H1 (cell line): ENCODE data around the gene ITSN1. TPM values are rescaled to one million over a fixed set of nuclear protein-coding genes. Genes with fewer than 3 reads are reported as not detected.

Experiments
- CTCF ChIA-PET: fragments of 300-600 bp; sonication (Branson Sonifier 250); formaldehyde crosslinking; loops from one replicate; lab custom pipeline; 2021; ENCODE audit not compliant: partially characterized antibody; lab: Charles Lee
- POLR2A ChIA-PET: fragments of 300-600 bp; sonication (Branson Sonifier 250); formaldehyde crosslinking; loops from one replicate; lab custom pipeline; 2021; ENCODE audit warnings: inconsistent platforms; ENCODE audit not compliant: partially characterized antibody; lab: Charles Lee
- DNase-seq, 2 experiments: peaks; one replicate each; pipeline versions ENCODE4 v3.0.0 to v3.0.0-alpha.2; 2010 to 2022; ENCODE audit warnings: low spot score in 2 of 2, low read depth in 1 of 2, mixed read lengths in 1 of 2
- FAIRE-seq: peaks from 2 replicates; lab custom pipeline; 2011; peaks lifted over from hg19 to GRCh38; lab: Jason Lieb, UNC
- H2AFZ ChIP-seq: 2 replicates; pipeline ENCODE4 v1.8.1; 2012; ENCODE audit warnings: low read length, inconsistent platforms
- H2AK5ac ChIP-seq: 2 replicates; pipeline ENCODE4 v1.6.1; 2013; ENCODE audit warnings: low read depth, low read length
- H2BK120ac ChIP-seq: replicated peaks from 2 replicates; pipeline ENCODE3; 2013; ENCODE audit warnings: low read depth, low read length, inconsistent platforms
- H2BK12ac ChIP-seq: 2 replicates; pipeline ENCODE4 v1.6.1; 2013; ENCODE audit warnings: low read depth, low read length
- H2BK15ac ChIP-seq: 2 replicates; pipeline ENCODE4 v1.6.1; 2013; ENCODE audit warnings: low read length
- H2BK20ac ChIP-seq: 2 replicates; pipeline ENCODE4 v1.6.1; 2013; ENCODE audit warnings: low read length
- H2BK5ac ChIP-seq: 2 replicates; pipeline ENCODE4 v1.6.1; 2013; ENCODE audit warnings: low read depth, low read length
- H3K14ac ChIP-seq: 2 replicates; pipeline ENCODE4 v1.6.1; 2013; ENCODE audit warnings: inconsistent platforms; ENCODE audit not compliant: insufficient read length
- H3K18ac ChIP-seq: 2 replicates; pipeline ENCODE4 v1.6.1; 2013; ENCODE audit warnings: low read length; ENCODE audit errors: extremely low read depth
- H3K23ac ChIP-seq: 2 replicates; pipeline ENCODE4 v1.6.1; 2013; ENCODE audit warnings: inconsistent platforms; ENCODE audit not compliant: insufficient read length
- H3K23me2 ChIP-seq: 2 replicates; pipeline ENCODE4 v1.6.1; 2013; ENCODE audit warnings: low read depth, low read length
- H3K27ac ChIP-seq: 2 replicates; pipeline ENCODE4 v1.6.1; 2011; ENCODE audit warnings: low read depth, low read length, inconsistent platforms
- H3K27me3 ChIP-seq, 4 experiments: replicated peaks in 1 of 4; 1 replicate in 1 of 4; 2 replicates in 3 of 4; pipeline versions ENCODE4 v1.6.1 to v1.8.1; 2011 to 2013; ENCODE audit warnings: low read length in 3 of 4, mild to moderate bottlenecking in 3 of 4, inconsistent platforms in 2 of 4, mixed read lengths in 2 of 4, moderate library complexity in 1 of 4; ENCODE audit not compliant: control insufficient read depth in 3 of 4, insufficient read depth in 3 of 4; ENCODE audit errors: extremely low read depth in 1 of 4
- H3K36me3 ChIP-seq, 4 experiments: 2 replicates each; pipeline versions ENCODE4 v1.6.1 to v1.8.1; 2011 to 2013; ENCODE audit warnings: mild to moderate bottlenecking in 4 of 4, low read length in 3 of 4, moderate library complexity in 2 of 4, control low read depth in 1 of 4, inconsistent platforms in 1 of 4; ENCODE audit not compliant: insufficient read depth in 4 of 4, control insufficient read depth in 2 of 4
- H3K4ac ChIP-seq: replicated peaks from 2 replicates; pipeline ENCODE3; 2013; ENCODE audit warnings: low read length, low read depth, mixed read lengths, inconsistent platforms; ENCODE audit not compliant: insufficient read length
- H3K4me1 ChIP-seq, 4 experiments: replicated peaks in 1 of 4; 1 replicate in 1 of 4; 2 replicates in 3 of 4; pipeline versions ENCODE4 v1.6.1 to v1.8.1; 2011 to 2013; ENCODE audit warnings: low read length in 3 of 4, inconsistent platforms in 2 of 4, mixed read lengths in 1 of 4; ENCODE audit not compliant: insufficient read depth in 4 of 4, control insufficient read depth in 3 of 4
- H3K4me2 ChIP-seq, 2 experiments: 2 replicates each; pipeline versions ENCODE4 v1.6.1 to v1.8.1; 2011 to 2013; ENCODE audit warnings: low read depth in 2 of 2, low read length in 2 of 2, control low read depth in 1 of 2, inconsistent platforms in 1 of 2, mild to moderate bottlenecking in 1 of 2; ENCODE audit not compliant: insufficient read depth in 1 of 2
- H3K4me3 ChIP-seq, 4 experiments: fragments of 200-600, 300-600 bp in 1 of 4; sonication (generic), shearing (Covaris generic), sonication (Bioruptor Twin) in 1 of 4; 2 replicates each; pipeline versions ENCODE4 v1.5.1 to v1.8.1; 2011 to 2016; ENCODE audit warnings: low read length in 4 of 4, low read depth in 3 of 4, control low read depth in 2 of 4, inconsistent platforms in 2 of 4, mild to moderate bottlenecking in 2 of 4, mixed read lengths in 1 of 4, moderate library complexity in 1 of 4; ENCODE audit not compliant: insufficient read depth in 2 of 4; ENCODE audit errors: extremely low read depth in 1 of 4
- H3K56ac ChIP-seq: replicated peaks from 2 replicates; pipeline ENCODE3; 2013; ENCODE audit warnings: low read depth, mild to moderate bottlenecking, mixed read lengths, low read length, inconsistent platforms; ENCODE audit not compliant: insufficient read length
- H3K79me1 ChIP-seq: 2 replicates; pipeline ENCODE4 v1.6.1; 2013; ENCODE audit warnings: low read depth, low read length, control low read depth
- H3K79me2 ChIP-seq, 2 experiments: 2 replicates each; pipeline versions ENCODE4 v1.6.1 to v1.8.1; 2012 to 2013; ENCODE audit warnings: low read length in 2 of 2, mild to moderate bottlenecking in 2 of 2, inconsistent platforms in 1 of 2; ENCODE audit not compliant: insufficient read depth in 2 of 2, control insufficient read depth in 1 of 2
- H3K9ac ChIP-seq, 4 experiments: replicated peaks in 1 of 4; 1 replicate in 1 of 4; 2 replicates in 3 of 4; pipeline versions ENCODE4 v1.6.1 to v1.8.1; 2011 to 2013; ENCODE audit warnings: low read depth in 3 of 4, low read length in 3 of 4, control low read depth in 2 of 4, mild to moderate bottlenecking in 2 of 4, moderate library complexity in 2 of 4, inconsistent platforms in 1 of 4; ENCODE audit errors: extremely low read depth in 1 of 4
- H3K9me3 ChIP-seq, 2 experiments: 2 replicates each; pipeline versions ENCODE4 v1.6.1 to v1.8.1; 2012 to 2013; ENCODE audit warnings: mild to moderate bottlenecking in 2 of 2, moderate library complexity in 2 of 2, control low read depth in 1 of 2, inconsistent platforms in 1 of 2, low read depth in 1 of 2, low read length in 1 of 2, mixed read lengths in 1 of 2; ENCODE audit not compliant: insufficient read depth in 2 of 2
- H4K20me1 ChIP-seq, 2 experiments: replicated peaks in 1 of 2; 2 replicates each; pipeline versions ENCODE3 to v1.8.1; 2011 to 2013; ENCODE audit warnings: inconsistent platforms in 2 of 2, low read length in 2 of 2, mild to moderate bottlenecking in 1 of 2; ENCODE audit not compliant: insufficient read depth in 2 of 2, control insufficient read depth in 1 of 2
- H4K5ac ChIP-seq: 2 replicates; pipeline ENCODE4 v1.6.1; 2013; ENCODE audit warnings: low read length, low read depth, mixed read lengths, inconsistent platforms; ENCODE audit not compliant: insufficient read length
- H4K8ac ChIP-seq: 2 replicates; pipeline ENCODE4 v1.8.0; 2013; ENCODE audit warnings: mild to moderate bottlenecking, moderate library complexity, low read length, inconsistent platforms; ENCODE audit not compliant: insufficient read depth; ENCODE audit errors: extremely low read depth
- H4K91ac ChIP-seq: replicated peaks from 2 replicates; pipeline ENCODE3; 2013; ENCODE audit warnings: low read length, mixed read lengths, inconsistent platforms; ENCODE audit not compliant: insufficient read length
- BACH1 ChIP-seq: IDR thresholded peaks from 2 replicates; pipeline ENCODE4 v1.6.1; 2012; ENCODE audit warnings: low read length, improper control_type of control experiment
- BRCA1 ChIP-seq: IDR thresholded peaks from 2 replicates; pipeline ENCODE4 v1.6.1; 2012; ENCODE audit warnings: low read depth, low read length, improper control_type of control experiment
- CHD1 ChIP-seq: IDR thresholded peaks from 2 replicates; pipeline ENCODE4 v1.6.1; 2012; ENCODE audit warnings: low read depth, low read length, improper control_type of control experiment
- CHD2 ChIP-seq: IDR thresholded peaks from 2 replicates; pipeline ENCODE4 v1.6.1; 2012; ENCODE audit warnings: low read length, improper control_type of control experiment
- KDM1A ChIP-seq: fragments of 200-600, 300-600 bp; sonication (generic); IDR thresholded peaks from 2 replicates; pipeline ENCODE4 v1.7.1; 2016; ENCODE audit warnings: mild to moderate bottlenecking, low read length, borderline replicate concordance
- KDM4A ChIP-seq: IDR thresholded peaks from one replicate; pipeline ENCODE4 v1.7.1; 2012; ENCODE audit warnings: low read depth, mild to moderate bottlenecking, moderate library complexity, low read length, inconsistent platforms; ENCODE audit not compliant: severe bottlenecking
- SIRT6 ChIP-seq: IDR thresholded peaks from one replicate; pipeline ENCODE4 v1.7.1; 2012; ENCODE audit warnings: low read length, inconsistent platforms
- TAF7 ChIP-seq: optimal IDR thresholded peaks from 2 replicates; pipeline ENCODE3; 2011; ENCODE audit warnings: low read depth, mild to moderate bottlenecking, inconsistent platforms, low read length, moderate library complexity, borderline replicate concordance
- TBP ChIP-seq: IDR thresholded peaks from 2 replicates; pipeline ENCODE4 v1.6.1; 2011; ENCODE audit warnings: low read depth, low read length, improper control_type of control experiment
- WGBS, 2 experiments: shearing (Covaris generic) in 1 of 2; methylation state at CpG; one replicate each; pipeline versions ENCODE4 v1.1.6 to v1.1.7; 2013 to 2015; ENCODE audit warnings: low lambda C conversion rate in 2 of 2, mixed read lengths in 2 of 2, inconsistent platforms in 1 of 2, low coverage in 1 of 2, missing lambda C conversion rate in 1 of 2; ENCODE audit not compliant: insufficient replicate concordance in 2 of 2, insufficient coverage in 1 of 2, insufficient read length in 1 of 2; ENCODE audit errors: extremely low coverage in 1 of 2, missing lambda C conversion rate in 1 of 2; 5-methylcytosine and 5-hydroxymethylcytosine counted together
- polyA plus RNA-seq, 7 experiments: library from polyadenylated mRNA; depleted of rRNA in 3 of 7; stranded (reverse) in 5 of 7; unstranded in 2 of 7; fragments of >200 nt in 5 of 7; fragments of 200-250 nt in 2 of 7; gene quantifications; 1 replicate in 5 of 7; 2 replicates in 1 of 7; 4 replicates in 1 of 7; pipeline versions ENCODE4 v1.2.1 to v1.2.3, GENCODE V29; 2011 to 2013; ENCODE audit warnings: missing spikeins in 2 of 7, mixed read lengths in 2 of 7
- total RNA-seq: library from RNA; stranded (reverse); fragmentation: NEBNext Ultra II Directional; extraction: Animal tissue kit (Norgen Biotek cat#: 25700); gene quantifications from 2 replicates; pipeline ENCODE4 v1.2.1, GENCODE V29; 2021
- TF ChIP-seq, protein P1 (sequence below): IDR thresholded peaks from 2 replicates; pipeline ENCODE4 v1.6.1; 2012; ENCODE audit warnings: low read length, inconsistent platforms

ITSN1 gene
- total and polyA plus RNA-seq, 2 of the 8 experiments (the other 6 are each of a cell fraction or from before 2014, with no cell fraction given) = 60.8 to 78.1 TPM

DNA sequence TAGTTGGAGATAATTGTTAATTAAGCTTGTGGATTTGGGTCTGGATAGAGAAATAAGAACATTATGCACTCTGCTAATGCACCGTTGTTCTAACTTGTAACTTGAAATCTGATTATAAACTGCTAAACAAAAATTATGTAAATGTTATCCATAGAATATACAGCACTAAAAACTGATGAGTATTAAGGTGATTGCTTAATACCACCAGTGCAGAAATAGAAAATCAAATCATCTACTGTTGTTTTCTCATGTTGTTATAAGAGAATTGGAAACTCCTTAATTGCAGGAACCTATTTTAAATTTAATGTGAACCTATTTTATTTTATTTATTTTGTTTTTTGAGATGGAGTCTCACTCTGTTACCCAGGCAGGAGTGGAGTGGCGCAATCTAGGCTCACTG lies 125.7 kb downstream of the ITSN1 start:
- H3K4me2 ChIP-seq = no peak overlapping the region
- H3K9me3 ChIP-seq = no peaks in the 10 kb centered on the region
- no peak overlapping the region for H3K23ac ChIP-seq
- no peak overlapping the region for H3K56ac ChIP-seq
- H3K4me3 ChIP-seq = no peak overlapping the region
- no peak overlapping the region for H4K5ac ChIP-seq
- FAIRE-seq = no peak
- no peak overlapping the region for H2BK15ac ChIP-seq
- no peak overlapping the region for H2AFZ ChIP-seq
- no peak overlapping the region for H3K9ac ChIP-seq
- no peak overlapping the region for H3K4ac ChIP-seq
- H4K8ac ChIP-seq = no peak overlapping the region
- no peak overlapping the region for H2BK20ac ChIP-seq
- no peak overlapping the region for H2AK5ac ChIP-seq
- no peak overlapping the region for H2BK5ac ChIP-seq
- no peak overlapping the region for H3K18ac ChIP-seq
- H4K91ac ChIP-seq = no peak overlapping the region
- ChIA-PET CTCF (interaction anchor here (0.6 to 1.9 kb wide), 2 partner anchors 122 to 579 kb away, joined by 3 read pairs; no protein-coding TSS in a partner anchor), POLR2A (no interaction called here)
- H3K27ac ChIP-seq = no peak overlapping the region
- no peak overlapping the region for H3K14ac ChIP-seq
- no peak overlapping the region for H2BK120ac ChIP-seq
- 90% methylated on average over 2 of the region's 2 CpGs; no CpG with 5 or more reads in 1 of the 2 experiments for WGBS, 2 experiments
- no peaks in the 10 kb centered on the region for H3K4me1 ChIP-seq
- H3K79me2 ChIP-seq = no peaks in the 10 kb centered on the region
- H3K79me1 ChIP-seq = no peaks in the 10 kb centered on the region; the same call in 1 of the 2 replicates
- TF ChIP-seq BRCA1 (no peak), KDM1A (no peak), KDM4A (no peak), CHD2 (no peak), CHD1 (no peak), BACH1 (no peak), SIRT6 (no peak), TAF7 (no peak), TBP (no peak)
- TF ChIP-seq, protein P1, sequence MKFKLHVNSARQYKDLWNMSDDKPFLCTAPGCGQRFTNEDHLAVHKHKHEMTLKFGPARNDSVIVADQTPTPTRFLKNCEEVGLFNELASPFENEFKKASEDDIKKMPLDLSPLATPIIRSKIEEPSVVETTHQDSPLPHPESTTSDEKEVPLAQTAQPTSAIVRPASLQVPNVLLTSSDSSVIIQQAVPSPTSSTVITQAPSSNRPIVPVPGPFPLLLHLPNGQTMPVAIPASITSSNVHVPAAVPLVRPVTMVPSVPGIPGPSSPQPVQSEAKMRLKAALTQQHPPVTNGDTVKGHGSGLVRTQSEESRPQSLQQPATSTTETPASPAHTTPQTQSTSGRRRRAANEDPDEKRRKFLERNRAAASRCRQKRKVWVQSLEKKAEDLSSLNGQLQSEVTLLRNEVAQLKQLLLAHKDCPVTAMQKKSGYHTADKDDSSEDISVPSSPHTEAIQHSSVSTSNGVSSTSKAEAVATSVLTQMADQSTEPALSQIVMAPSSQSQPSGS = no peak
- DNase-seq = no peak
- peaks cover 2 to 47% (median 31%) of the 10 kb centered on the region in 4 experiments; a peak in 6 of 8 replicates for H3K36me3 ChIP-seq
- no peak overlapping the region for H2BK12ac ChIP-seq
- H3K27me3 ChIP-seq = no peaks in the 10 kb centered on the region
- H3K23me2 ChIP-seq = peaks cover 2% of the 10 kb centered on the region; the same call in 1 of the 2 replicates
- no peaks in the 10 kb centered on the region for H4K20me1 ChIP-seq
